NCI-H128 (cell line): ENCODE data around the gene ELMO1.

Source experiments
- DNase-seq: peaks from one replicate; lab custom pipeline; 2025; ENCODE audit not compliant: unreplicated experiment; lab: John Stamatoyannopoulos, UW

Gene ELMO1

DNA sequence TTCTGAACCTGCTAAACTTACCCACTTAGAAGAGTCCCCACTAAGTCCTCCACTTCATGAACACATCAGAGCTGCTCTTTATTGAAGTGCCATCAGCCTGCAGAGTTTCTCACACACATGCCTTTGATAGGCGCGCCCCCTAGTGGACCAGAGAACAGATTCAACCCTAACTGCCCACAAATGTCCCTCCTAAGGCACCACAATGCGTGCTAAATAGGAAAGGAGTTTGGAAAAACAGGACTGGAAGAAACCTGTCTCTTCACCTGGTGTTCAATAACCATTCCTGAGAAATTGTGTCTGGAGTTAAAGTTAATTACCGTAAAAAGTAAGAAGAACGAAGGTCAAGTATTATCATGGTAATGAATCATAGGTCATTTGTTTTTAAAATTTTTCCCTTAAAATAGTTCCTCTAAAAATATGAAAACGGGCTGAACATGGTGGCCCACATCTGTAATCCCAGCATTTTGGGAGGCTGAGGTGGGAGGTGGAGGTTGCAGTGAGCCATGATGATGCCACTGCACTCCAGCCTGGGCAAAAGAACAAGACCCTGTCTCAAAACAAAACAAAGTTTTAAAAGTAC is 249.7 kb downstream of the ELMO1 start:
- peak; percentile 51 for DNase-seq

DNA sequence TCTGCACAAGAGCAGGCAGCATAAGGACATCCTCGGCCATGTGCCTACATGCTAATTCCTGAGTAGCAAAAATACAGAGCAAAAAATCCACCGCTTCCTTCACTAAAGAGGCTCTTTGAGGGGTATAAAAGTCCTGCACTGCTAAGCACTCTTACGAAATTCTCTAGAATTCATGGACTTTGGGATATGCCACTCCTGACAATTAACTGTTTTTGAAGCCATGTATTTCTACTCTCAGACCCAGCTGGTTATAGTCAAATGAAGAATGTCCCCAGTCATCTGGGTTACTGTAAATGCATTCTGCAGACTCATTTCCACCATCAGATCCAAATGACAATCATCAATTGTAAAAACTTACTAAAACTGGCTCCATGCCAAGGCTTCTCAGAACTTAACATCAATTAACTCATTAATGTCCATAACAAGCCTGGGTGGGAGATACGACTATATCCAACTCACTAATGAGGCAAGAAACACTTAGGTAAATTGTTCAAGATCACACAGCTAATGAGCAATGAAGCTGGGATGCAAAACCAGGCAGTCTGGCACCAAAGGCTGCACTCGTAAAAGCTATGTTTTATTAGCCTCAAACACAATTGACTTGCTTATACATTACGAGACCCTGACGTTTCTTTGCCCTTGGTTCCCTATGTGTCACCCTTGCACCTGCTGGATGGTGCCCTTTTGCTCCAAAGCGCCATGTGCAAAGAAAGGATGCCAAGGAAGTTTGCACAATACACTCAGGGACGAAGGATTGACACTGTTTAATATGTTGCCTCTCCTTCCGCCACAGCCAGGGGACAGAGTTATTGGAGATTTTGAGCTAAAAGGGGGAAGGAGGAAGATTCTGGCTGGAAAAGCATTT is 250.4 kb downstream of the ELMO1 start:
- DNase-seq = no peak

- DNase-seq = no peak
Measured at GRCh38 chr7:37197108-37197507, 251.6 kb downstream of the ELMO1 start.

DNA sequence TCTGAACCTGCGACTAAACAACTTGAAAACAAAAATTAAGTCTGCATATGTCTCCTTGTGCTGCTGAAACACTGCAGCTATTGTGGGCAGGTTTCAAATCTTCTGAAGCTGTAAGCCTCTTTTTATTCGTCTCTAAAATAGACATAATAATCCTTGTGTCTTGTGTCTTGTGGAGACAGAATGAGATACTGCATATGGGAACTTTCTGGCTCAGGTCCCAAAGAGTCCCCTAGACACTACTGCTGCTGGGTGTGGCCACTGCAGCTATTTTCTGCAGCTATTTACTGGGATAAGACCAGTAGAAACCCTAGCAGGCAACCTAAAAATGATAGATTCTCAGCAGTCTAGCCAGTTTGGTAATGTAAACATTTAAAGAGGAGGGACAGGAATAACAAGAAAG is 252.0 kb downstream of the ELMO1 start:
- no peak for DNase-seq

DNA sequence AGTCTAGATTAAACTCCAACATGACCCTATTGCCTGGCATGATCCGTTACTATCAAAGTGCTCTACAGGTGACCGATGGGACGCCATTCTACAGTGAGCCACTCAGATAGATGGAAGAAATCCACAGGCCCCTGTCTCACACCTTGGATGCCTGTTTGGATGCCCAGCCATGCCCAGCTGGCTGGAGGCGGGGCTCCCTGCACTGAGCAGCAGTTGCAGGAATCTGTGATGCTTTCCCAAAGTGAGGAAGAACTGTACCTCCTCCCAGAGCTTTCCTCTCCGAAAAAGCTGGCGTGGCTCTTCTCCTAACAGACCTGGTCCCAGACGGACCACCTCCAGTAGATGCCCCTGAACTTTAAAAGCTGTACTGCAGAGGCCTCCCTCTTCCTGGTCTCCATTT is 253.3 kb downstream of the ELMO1 start:
- DNase-seq = no peak

GRCh38 chr7:37194943-37195342 is 253.7 kb downstream of the ELMO1 start:
- DNase-seq = no peak

GRCh38 chr7:37193775-37194135 is 254.9 kb downstream of the ELMO1 start:
- DNase-seq = no peak

GRCh38 chr7:37193087-37193774 is 255.4 kb downstream of the ELMO1 start:
- DNase-seq = no peak

DNA sequence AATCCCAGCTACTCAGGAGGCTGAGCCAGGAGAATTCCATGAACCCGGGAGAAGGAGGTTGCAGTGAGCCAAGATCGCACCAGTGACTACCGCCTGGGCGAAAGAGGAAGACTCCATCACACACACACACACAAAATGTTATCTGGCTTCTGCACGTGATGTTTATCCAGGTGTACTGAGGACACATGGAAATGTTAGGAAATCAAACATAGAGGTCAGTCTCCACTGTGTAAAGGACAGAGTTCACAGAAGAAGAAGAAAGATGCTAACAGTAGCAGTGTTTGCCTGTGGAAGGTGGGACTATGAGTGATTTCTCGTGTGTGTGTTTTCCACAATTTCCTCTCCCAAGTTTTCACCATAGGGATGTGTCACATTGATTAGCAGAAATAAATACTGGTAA is 256.9 kb downstream of the ELMO1 start:
- DNase-seq = no peak

- DNase-seq = no peak
Measured at GRCh38 chr7:37187179-37187578, 261.5 kb downstream of the ELMO1 start.

DNA sequence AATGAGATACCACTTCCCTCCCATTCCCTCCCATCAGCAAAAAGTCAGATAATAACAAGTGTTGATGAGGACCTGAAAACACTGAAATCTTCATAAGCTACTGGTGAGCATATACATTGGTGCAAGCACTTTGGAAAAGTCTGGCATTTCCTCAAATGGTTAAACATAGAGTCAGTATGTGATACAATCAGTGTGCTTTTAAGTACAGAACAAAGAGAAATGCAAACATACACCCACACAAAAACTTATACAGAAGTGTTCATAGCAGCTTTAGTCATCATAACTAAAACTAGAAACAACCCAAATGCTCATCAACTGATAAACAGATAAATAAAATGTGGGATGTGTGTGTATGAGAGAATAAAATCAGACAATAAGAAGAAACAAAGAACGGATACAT is 261.9 kb downstream of the ELMO1 start:
- DNase-seq = no peak

DNA sequence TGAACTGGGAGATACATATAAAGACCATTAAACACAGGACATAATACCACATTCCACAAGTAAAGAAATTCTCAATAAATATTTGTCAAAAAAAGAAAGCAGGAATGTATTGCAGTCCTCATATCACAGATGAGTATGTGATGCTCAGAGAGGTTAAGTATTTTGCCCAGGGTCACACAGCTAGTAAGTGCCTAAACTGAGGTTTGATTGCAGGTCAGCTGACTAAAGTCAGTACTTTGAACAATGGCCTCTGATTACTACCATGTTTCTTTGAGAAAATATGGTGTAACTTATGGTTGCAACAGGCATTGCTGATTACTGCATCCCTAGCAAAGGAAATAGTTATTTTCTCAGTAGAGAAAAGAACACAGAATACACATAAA is 267.1 kb downstream of the ELMO1 start:
- no peak for DNase-seq

DNA sequence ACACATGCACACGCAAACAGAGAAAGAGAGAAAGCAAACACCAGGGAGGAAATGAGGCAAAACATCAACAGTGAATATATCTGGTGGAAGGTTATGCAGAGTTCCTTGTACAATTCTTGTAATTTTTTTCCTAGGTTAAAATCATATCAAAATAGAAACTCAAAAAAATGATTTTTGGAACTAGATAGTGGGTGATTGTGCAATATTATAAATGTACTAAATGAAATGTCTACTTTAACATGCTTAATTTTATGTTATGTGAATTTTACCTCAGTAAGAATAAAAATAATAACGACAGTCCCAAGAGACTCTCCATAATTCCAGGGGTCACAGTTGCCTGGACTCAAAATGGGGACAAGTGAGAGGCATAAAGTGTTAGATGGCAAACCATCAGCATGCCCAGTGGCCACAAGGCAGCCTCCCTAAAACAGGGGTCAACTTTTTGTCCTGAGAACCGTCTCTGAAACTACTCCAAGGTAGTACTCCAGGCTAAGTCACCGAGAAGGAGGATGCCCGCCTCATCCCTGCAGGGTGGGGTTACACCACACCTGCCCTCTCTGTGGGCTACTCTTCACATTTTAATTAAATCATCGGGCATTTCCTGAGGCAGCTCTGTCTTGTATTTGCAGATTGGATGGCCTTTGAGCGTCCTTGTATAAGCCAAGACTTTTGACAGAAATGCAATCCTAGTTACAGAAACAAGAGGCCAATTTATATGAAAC is 267.7 kb downstream of the ELMO1 start:
- DNase-seq = no peak

DNA sequence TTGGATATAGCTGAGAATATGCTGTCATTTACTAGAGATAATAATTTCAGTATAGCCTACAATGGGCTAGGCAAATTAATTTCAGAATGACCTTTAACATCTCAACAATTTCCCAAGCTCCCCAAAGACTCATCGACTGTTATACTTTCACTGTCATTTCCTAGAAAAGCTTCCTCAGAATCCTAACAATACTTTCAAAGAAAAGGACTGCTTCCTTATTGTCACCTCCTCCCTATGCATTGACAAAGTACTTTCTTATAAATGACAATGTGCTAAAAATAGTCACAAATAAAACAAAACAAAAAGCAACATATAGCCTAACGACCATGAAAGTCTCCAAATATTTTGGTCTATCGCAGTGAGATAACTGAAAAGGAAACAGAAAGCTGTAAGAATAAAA is 272.6 kb downstream of the ELMO1 start:
- no peak for DNase-seq

DNA sequence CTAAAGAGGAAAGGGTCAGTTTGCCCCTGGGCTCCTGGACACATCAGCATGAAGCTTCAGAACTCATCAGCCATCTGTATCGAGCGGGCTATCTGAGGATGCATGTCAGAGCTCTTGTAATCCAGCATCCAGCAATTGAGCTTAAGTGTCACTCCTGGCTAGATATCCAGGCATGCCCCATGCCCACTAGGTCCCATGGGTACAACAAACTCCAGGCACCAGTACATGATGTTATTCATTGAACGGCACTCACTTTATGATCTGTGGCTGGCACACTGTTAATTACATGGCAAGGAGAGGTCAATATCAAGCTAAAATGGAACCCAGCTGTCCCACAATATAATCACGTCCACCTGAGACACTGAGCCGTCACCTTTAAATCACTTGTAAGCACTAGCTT is 274.2 kb downstream of the ELMO1 start:
- peak; percentile 42 for DNase-seq

- no peak for DNase-seq
Measured at GRCh38 chr7:37173670-37174069, 275.0 kb downstream of the ELMO1 start.

DNA sequence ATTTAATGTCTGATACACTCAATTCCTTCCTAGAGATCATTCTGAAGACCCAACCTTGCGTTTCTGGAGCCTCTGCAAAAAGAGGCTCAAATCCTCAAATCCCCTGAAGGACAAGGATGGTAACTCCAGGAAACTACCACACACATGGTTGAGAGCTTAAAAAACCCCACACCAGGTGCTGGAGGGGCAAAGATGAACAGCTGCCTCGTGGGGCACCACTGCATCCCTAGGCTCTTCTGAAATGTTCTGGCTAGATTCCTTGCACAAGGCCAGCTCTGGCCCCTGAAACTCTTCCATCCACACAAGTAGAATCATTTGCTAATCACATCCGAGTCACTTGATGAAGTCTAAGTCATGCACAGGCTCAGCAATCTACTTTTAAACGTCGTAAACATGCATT is 286.6 kb downstream of the ELMO1 start:
- no peak for DNase-seq

DNA sequence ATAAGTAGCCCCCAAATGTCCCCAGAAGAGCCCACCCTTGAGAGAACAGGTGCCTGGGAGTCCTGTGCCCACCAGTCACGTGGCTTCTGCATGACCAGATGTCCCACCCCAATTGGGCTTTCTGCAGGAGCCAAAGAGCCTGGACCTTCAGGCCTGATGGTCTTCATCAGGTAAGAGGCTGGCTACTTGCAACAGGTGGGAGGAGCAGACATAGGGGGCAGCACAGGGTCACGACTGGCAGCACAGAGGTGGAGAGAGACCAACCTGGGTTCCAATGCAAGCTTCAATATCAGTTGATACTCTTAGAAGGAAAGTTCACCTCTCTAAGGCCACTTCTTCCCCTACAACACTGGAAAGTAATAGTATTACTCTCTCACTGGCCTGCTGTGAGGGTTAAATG is 288.0 kb downstream of the ELMO1 start:
- DNase-seq = no peak

GRCh38 chr7:37153376-37153775 is 295.3 kb downstream of the ELMO1 start:
- DNase-seq = no peak

GRCh38 chr7:37151741-37152413 is 296.8 kb downstream of the ELMO1 start:
- DNase-seq = no peak

GRCh38 chr7:37150856-37151255 is 297.8 kb downstream of the ELMO1 start:
- DNase-seq = no peak
